ENCODE results near the gene FGF12. TPM values are rescaled to one million over a fixed set of nuclear protein-coding genes. Genes with fewer than 3 reads are reported as not detected.

The FGF12 gene
- total RNA-seq, 1 donor from 2014 or later: 1.6 TPM

DNA sequence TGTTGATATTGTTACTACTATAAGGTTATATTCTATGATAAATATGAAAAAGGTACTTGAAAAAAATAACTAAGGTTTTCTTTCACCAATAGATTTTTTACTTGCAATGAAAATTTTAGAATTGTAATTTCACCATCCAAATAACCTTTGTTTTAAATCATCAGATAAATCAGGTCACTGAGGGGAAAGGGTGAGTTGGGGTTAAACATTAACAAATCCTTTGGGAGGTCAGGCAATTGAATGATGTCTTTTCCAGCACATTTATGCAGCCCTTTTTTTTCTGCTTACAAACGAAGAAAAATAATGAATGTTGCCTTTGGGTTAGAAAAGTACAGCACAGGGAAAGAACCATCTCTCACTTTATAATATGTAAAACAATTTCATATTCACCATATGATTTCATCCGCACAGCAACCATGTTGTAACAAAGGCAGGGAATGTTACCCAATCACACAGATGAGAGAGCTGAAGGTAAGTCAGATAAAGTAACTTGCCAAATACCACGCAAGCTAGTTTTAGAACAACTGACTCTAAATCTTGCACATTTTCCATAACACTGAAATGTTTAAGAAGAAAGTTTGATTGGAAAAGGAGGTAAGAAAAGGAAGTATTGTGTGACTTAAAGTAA is 151.3 kb downstream of the FGF12 start:
- no peak for TF ChIP-seq CTCF (conservative IDR thresholded peaks at IDR 0.05; ENCODE audit: low read depth, low read length)
- H3K4me3 ChIP-seq (ENCODE audit: low read depth, low read length): no peak overlapping the region
- no peak for DNase-seq (ENCODE audit: low read depth)

DNA sequence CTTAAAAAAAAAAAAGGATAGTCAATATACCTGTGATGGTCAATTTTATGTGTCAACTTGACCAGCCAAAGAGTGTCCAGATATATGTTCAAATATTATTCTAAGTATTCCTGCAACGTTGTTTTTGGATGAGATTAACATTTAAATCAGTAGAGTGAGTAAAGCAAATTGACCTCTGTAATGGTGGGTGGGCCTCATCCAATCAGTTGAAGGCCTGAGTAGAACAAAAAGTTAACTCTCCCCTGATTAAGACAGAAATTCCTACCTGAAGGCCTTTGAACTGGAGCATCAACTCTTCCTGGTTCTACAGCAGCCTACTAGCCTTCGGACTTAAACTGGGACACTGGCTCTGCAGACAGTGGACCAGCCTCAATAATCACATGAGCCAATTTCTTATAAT is 154.1 kb downstream of the FGF12 start:
- no peak for DNase-seq (ENCODE audit: low read depth)
- no peak for TF ChIP-seq CTCF (conservative IDR thresholded peaks at IDR 0.05; ENCODE audit: low read depth, low read length)
- H3K4me3 ChIP-seq (ENCODE audit: low read depth, low read length): no peak overlapping the region

- TF ChIP-seq CTCF (conservative IDR thresholded peaks at IDR 0.05; ENCODE audit: low read depth, low read length): no peak
- peak; percentile 13 for DNase-seq (ENCODE audit: low read depth)
- H3K4me3 ChIP-seq (ENCODE audit: low read depth, low read length): peak overlapping the region; percentile 48
Measured at GRCh38 chr3:192570821-192571791, 156.2 kb downstream of the FGF12 start.

DNA sequence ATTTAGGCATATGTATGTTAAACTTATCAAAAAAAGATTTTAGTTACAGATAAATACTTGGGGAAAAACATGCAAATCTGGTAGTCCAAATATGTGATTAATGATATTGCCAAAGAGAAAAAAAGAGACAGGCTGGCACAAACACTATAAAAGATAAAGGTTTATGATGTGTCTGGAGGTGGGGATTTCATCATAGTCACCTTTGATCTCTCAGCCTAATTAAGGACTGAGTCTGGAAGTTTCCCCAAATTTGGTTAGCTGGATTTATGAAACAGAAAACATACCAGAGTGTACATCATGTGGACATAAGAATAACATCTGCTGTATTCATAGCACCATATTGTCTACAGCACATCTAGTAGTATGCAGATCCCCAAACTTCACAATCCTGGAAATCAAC is 157.0 kb downstream of the FGF12 start:
- no peak overlapping the region for H3K4me3 ChIP-seq (ENCODE audit: low read depth, low read length)
- no peak for DNase-seq (ENCODE audit: low read depth)
- no peak for TF ChIP-seq CTCF (conservative IDR thresholded peaks at IDR 0.05; ENCODE audit: low read depth, low read length)

- H3K4me3 ChIP-seq (ENCODE audit: low read depth, low read length): no peak overlapping the region
- DNase-seq (ENCODE audit: low read depth): peak; percentile 30
- TF ChIP-seq CTCF (conservative IDR thresholded peaks at IDR 0.05; ENCODE audit: low read depth, low read length): peak; percentile 80
Measured at GRCh38 chr3:192566706-192567290, 160.5 kb downstream of the FGF12 start.

DNA sequence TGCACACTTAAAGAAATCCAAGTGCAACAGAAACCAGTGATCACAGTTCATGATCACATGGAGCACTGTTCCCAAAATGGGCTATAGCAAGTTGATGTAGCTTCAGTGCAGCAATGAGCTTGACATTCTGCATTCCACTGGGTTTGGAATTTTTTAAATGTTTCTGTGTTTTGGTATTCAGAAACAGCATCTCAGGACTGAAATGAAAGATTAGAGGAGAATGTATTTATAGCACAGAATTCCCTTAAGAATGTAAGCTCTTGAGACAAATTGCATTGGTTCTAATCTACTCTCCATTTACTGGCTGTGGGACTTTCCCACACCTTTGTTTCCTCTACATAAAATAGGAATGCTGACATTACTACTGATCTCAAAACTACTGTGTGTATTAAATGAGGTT is 162.7 kb downstream of the FGF12 start:
- no peak for TF ChIP-seq CTCF (conservative IDR thresholded peaks at IDR 0.05; ENCODE audit: low read depth, low read length)
- no peak for DNase-seq (ENCODE audit: low read depth)
- H3K4me3 ChIP-seq (ENCODE audit: low read depth, low read length): no peak overlapping the region
